ENCODE measurements around the gene ZNF850. TPM values are rescaled to one million over a fixed set of nuclear protein-coding genes. Genes with fewer than 3 reads are reported as not detected.

ZNF850 gene
- total and polyA plus RNA-seq, 2 of the 8 experiments (the other 6 are each of a cell fraction or from before 2014, with no cell fraction given): 6.7 to 21.2 TPM

DNA sequence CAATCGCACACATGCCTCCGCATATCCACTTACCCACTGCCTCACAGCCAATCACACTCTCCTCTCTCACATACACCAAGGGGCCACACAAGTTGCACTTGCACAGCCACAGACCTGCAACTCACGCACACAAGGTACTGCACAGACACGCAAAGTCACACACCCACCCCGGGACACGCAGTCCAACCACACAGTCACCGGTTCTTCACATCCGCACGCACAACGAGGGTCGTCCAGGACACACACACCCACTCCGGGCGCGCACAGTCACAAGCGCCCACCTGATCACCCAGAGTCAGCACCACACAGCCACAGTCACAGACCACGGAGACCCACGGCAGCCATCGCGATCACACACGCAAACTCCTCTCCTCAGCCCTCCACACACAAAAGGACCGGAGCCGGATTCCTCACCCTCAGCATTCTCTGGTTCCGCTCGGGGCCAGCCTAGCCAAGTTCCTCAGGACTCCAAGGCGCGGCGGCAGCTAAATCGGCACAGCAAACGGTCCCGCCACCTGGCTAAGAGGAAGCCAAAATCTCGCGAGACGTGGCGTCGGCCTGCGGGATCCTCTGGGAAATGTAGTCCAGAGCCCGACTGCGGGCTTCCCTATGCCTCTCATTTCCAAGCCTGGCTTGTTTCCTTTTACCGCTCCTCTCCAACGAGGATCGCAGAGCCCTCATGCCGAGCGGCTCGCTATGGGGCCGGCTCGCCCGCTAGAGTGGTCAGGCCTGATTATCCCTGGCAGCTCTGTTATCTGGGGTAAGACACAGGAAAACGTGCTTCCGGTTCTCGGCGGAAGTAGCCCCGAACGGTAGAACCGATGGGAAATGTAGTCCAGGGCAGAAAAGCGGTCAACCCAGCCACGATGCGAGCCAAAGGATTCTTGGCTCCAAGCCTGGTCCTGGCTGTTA is at the start of gene ZNF850 (continued):
- TF ChIP-seq RXRA (IDR thresholded peaks at IDR 0.05; ENCODE audit: insufficient read depth, low read depth, low read length) (no peak), NRF1 (IDR thresholded peaks at IDR 0.05; ENCODE audit: low read depth, low read length) (no peak), HDAC2 (IDR thresholded peaks at IDR 0.05; ENCODE audit: borderline replicate concordance in 1 of 2, low read depth in 2 of 2, low read length in 2 of 2) (0 out of 4 replicates have a peak, but pooled peaks of 1 of the 2 experiments have one; percentile 28), SRF (IDR thresholded peaks at IDR 0.05; ENCODE audit: low read depth, low read length) (no peak), CHD7 (IDR thresholded peaks at IDR 0.05; ENCODE audit: insufficient replicate concordance, low read length) (no peak), CTBP2 (IDR thresholded peaks at IDR 0.05; ENCODE audit: borderline replicate concordance, insufficient read depth, insufficient read length, low read length) (no peak), FOSL1 (IDR thresholded peaks at IDR 0.05; ENCODE audit: insufficient read depth, low read depth, low read length) (no peak), NANOG (IDR thresholded peaks at IDR 0.05; ENCODE audit: insufficient read depth, low read depth, low read length, poor library complexity, severe bottlenecking) (no peak)

All from H1 (cell line).